ENCODE measurements around the gene RACK1.

RACK1 gene

DNA sequence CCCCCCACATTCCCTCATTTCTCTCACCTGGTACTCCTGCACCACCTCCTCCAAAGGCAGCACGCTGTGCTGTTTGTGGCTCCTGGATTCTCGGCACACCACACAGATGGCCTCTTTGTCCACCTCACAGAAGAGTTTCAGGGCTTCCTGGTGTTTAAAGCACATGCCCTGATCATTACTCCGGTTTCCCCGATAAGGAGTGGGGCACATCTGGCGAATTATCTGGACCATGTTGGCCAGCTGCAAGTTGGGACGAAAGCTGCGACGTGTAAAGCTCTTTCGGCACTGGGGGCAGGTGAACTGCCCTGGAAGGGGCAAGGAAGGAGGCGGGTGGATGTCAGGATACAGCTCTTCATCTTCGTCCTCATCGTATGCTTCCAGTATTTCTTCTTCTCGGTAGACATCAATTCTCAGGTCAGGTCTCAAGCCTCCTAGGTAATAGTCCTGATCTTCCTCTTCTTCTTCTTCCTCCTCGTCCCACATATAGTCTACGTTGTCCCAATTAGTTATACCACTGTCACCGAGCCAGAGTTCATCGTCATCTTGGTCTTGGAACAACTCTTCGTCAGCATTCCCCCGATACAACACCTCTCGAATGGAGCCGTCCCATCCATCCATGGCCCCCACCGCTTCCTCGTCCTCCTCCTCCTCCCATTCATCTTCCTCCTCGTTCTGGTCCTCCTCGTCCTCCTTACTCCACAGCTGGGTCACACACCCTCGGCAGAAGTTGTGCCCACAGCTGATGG lies 16.4 kb upstream of the RACK1 start:
- no peak for DNase-seq (ENCODE audit: low read depth)

- no peak for DNase-seq (ENCODE audit: low read depth)
Observed at GRCh38 chr5:181259283-181259682, 15.6 kb upstream of the RACK1 start.

- no peak for DNase-seq (ENCODE audit: low read depth)
Observed at GRCh38 chr5:181258576-181258975, 14.9 kb upstream of the RACK1 start.

DNA sequence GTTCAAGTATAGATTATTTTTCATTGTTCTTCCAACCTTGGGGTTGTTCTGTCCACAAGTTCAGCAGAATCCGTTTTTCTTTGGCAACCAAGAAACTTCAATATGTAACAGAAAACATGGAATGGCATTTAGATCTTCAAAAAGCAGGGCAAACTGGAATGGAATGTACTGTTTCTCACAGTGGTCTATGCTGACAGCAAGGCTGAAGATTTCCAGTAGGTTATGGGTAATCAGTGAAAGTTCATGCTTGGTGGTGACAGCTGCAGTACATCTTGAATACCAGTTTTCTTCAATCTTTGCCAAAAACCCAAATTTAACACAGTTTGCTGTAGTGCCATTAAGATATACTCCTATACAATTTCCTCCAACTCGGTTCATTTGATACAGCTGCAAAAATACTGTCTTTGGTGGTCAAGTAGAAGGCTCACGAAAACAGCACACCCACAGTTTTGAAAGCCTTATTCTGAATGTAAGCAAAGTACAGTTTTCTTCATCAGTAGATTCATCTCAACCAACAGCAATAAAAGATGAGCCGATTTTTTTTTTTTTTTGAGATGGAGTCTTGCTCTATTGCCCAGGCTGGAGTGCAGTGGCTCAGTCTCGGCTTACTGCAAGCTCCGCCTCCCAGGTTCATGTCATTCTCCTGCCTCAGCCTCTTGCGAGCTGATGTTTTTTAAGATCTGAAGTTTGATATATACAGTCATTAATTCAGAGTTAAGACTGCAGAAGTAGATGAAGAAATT lies 12.3 kb upstream of the RACK1 start:
- DNase-seq (ENCODE audit: low read depth) = no peak

GRCh38 chr5:181255276-181255675 lies 11.6 kb upstream of the RACK1 start:
- DNase-seq (ENCODE audit: low read depth) = no peak

GRCh38 chr5:181248277-181248676 lies 4.6 kb upstream of the RACK1 start:
- no peak for DNase-seq (ENCODE audit: low read depth)

- peak; percentile 62 for DNase-seq (ENCODE audit: low read depth)
Observed at GRCh38 chr5:181246276-181247049, 2.8 kb upstream of the RACK1 start.

GRCh38 chr5:181245427-181246275 lies 1.9 kb upstream of the RACK1 start:
- no peak for DNase-seq (ENCODE audit: low read depth)

- DNase-seq (ENCODE audit: low read depth) = no peak
Observed at GRCh38 chr5:181243018-181243563, 615 bp downstream of the RACK1 start.

- DNase-seq (ENCODE audit: low read depth) = no peak
Observed at GRCh38 chr5:181242031-181242451, 1.7 kb downstream of the RACK1 start.

GRCh38 chr5:181241393-181241975 lies 2.2 kb downstream of the RACK1 start:
- no peak for DNase-seq (ENCODE audit: low read depth)

- no peak for DNase-seq (ENCODE audit: low read depth)
Observed at GRCh38 chr5:181239062-181239663, 4.5 kb downstream of the RACK1 start.

- no peak for DNase-seq (ENCODE audit: low read depth)
Observed at GRCh38 chr5:181237729-181238385, 5.8 kb downstream of the RACK1 start.

DNA sequence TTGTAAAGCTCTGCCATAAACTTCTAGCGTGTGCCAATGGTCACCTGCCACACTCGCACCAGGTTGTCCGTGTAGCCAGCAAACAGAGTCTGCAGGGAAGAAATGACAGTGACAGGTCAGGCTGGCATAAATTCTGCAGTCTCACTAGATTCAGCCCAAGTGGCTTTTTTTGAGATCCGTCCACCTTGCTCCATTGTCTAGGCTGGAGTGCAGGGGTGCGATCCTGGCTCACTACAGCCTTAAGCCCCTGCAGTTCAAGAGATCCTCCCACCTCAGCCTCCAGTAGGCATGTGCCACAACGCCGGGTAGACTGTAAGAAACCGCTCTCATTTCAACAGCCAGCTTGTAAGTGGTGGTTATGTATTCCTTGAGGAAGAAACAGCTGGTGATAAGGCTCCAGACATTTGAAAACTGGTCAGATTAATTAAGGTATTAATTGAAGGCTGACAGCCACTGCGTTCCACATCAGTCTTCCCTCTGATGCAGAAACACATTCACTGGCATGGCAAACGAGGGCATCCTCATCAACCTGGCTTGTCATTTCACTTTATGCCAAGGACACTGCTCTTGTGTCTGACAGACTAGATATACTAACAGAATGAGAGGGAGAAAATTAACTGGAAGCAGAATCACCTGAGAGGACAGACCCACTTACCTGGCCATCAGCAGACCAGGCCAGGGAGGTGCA lies 6.6 kb downstream of the RACK1 start:
- DNase-seq (ENCODE audit: low read depth) = no peak

- DNase-seq (ENCODE audit: low read depth) = no peak
Observed at GRCh38 chr5:181236471-181236870, 7.2 kb downstream of the RACK1 start.

- DNase-seq (ENCODE audit: low read depth) = no peak
Observed at GRCh38 chr5:181235689-181236366, 7.9 kb downstream of the RACK1 start.

GRCh38 chr5:181235323-181235688 lies 8.4 kb downstream of the RACK1 start:
- no peak for DNase-seq (ENCODE audit: low read depth)

DNA sequence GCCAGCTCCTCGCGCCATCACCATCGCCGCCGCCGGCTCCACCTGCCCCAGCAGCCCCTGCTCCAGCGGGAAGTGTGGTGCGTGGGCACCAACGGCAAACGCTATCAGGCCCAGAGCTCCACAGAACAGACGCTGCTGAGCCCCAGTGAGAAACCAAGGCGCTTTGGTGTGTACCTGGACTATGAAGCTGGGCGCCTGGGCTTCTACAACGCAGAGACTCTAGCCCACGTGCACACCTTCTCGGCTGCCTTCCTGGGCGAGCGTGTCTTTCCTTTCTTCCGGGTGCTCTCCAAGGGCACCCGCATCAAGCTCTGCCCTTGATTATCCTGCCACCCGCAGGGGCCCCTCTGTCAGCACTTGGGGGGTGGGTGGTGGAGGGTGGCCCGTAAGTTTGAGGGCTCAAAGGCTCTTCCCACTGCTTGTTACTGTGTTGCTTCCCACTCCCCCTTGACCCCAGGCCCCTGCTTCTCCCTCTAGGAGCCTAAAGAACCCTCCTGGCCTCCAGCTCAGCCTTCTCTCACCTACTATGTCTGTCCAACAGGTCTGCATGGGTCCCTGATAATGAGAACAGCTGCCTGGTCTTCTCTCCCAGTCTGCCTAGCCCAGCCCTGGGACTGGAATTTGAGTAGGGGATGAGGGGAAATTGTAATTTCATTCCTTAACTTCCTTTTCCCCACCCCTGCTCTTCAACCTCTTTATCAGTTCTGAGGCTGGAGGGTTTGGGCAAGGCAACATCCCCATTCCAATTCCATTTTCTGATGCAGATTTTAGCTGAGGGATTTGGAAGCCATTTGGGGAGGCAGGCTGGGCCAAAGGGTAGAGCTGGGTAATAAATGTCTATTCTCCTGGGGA lies 9.0 kb downstream of the RACK1 start:
- no peak for DNase-seq (ENCODE audit: low read depth)
